ENCODE results near the gene EMC7. TPM values are rescaled to one million over a fixed set of nuclear protein-coding genes. Genes with fewer than 3 reads are reported as not detected.

The EMC7 gene
- polyA plus RNA-seq, 1 donor (not counting 4 experiments of a cell fraction or from before 2014, with no cell fraction given): 101 TPM

- Histone ChIP-seq H3K9ac (ENCODE audit: control insufficient read depth, extremely low read depth, insufficient read depth, low read length) (no peak overlapping the region), H3K79me2 (ENCODE audit: control insufficient read depth, insufficient read depth, low read length) (no peaks in the 10 kb centered on the region), H3K36me3 (ENCODE audit: control insufficient read depth in 2 of 2, extremely low read depth in 1 of 2, insufficient read depth in 2 of 2, low read length in 2 of 2) (no peaks in the 10 kb centered on the region), H3K9me1 (ENCODE audit: control insufficient read depth, extremely low read depth, insufficient read depth, low read length) (no peaks in the 10 kb centered on the region), H3K27me3 (ENCODE audit: control insufficient read depth, extremely low read depth, insufficient read depth, low read length) (no peaks in the 10 kb centered on the region), H3K4me1 (ENCODE audit: control insufficient read depth, extremely low read depth, insufficient read depth, low read length) (peaks cover 6% of the 10 kb centered on the region), H2AFZ (ENCODE audit: control insufficient read depth, low read length) (no peak overlapping the region), H3K4me3 (ENCODE audit: control insufficient read depth in 2 of 3, extremely low read depth in 1 of 3, insufficient read depth in 2 of 3, low read depth in 1 of 3, low read length in 3 of 3) (no peak overlapping the region), H3K27ac (ENCODE audit: control insufficient read depth, insufficient read depth, low read length) (no peak overlapping the region), H4K20me1 (ENCODE audit: control insufficient read depth, extremely low read depth, insufficient read depth, low read length) (no peaks in the 10 kb centered on the region), H3K4me2 (ENCODE audit: control insufficient read depth, extremely low read depth, insufficient read depth, low read depth, low read length) (no peak overlapping the region), H3K9me3 (ENCODE audit: control insufficient read depth, low read depth, low read length) (no peaks in the 10 kb centered on the region)
- dilution Hi-C loops (cut with MboI; ENCODE audit: extremely low pct_ligation_motif_present, low sequenced_read_pairs): no loop called here
- no peak for FAIRE-seq
- TF ChIP-seq CTCF (optimal IDR thresholded peaks at IDR 0.05 in 1 of 3, IDR thresholded peaks at IDR 0.05 in 1 of 3, conservative IDR thresholded peaks at IDR 0.05 in 1 of 3; ENCODE audit: extremely low read depth in 1 of 3, insufficient read depth in 2 of 3, low read length in 3 of 3) (no peak), EZH2 (IDR thresholded peaks at IDR 0.05; ENCODE audit: low read length) (no peak)
- no peak for DNase-seq (ENCODE audit: low read depth, low spot score)
Observed at GRCh38 chr15:34107315-34107714, 5.7 kb upstream of the EMC7 start.

- no peaks in the 10 kb centered on the region for H3K36me3 ChIP-seq (ENCODE audit: control insufficient read depth in 2 of 2, extremely low read depth in 1 of 2, insufficient read depth in 2 of 2, low read length in 2 of 2)
- H3K4me2 ChIP-seq (ENCODE audit: control insufficient read depth, extremely low read depth, insufficient read depth, low read depth, low read length): no peak overlapping the region
- H3K4me3 ChIP-seq (ENCODE audit: control insufficient read depth in 2 of 3, extremely low read depth in 1 of 3, insufficient read depth in 2 of 3, low read depth in 1 of 3, low read length in 3 of 3): no peak overlapping the region
- no peaks in the 10 kb centered on the region for H3K9me1 ChIP-seq (ENCODE audit: control insufficient read depth, extremely low read depth, insufficient read depth, low read length)
- no peak for TF ChIP-seq CTCF (optimal IDR thresholded peaks at IDR 0.05 in 1 of 3, IDR thresholded peaks at IDR 0.05 in 1 of 3, conservative IDR thresholded peaks at IDR 0.05 in 1 of 3; ENCODE audit: extremely low read depth in 1 of 3, insufficient read depth in 2 of 3, low read length in 3 of 3)
- no peak for TF ChIP-seq EZH2 (IDR thresholded peaks at IDR 0.05; ENCODE audit: low read length)
- peaks cover 2% of the 10 kb centered on the region for H3K79me2 ChIP-seq (ENCODE audit: control insufficient read depth, insufficient read depth, low read length)
- no peaks in the 10 kb centered on the region for H3K9me3 ChIP-seq (ENCODE audit: control insufficient read depth, low read depth, low read length)
- H3K9ac ChIP-seq (ENCODE audit: control insufficient read depth, extremely low read depth, insufficient read depth, low read length): no peak overlapping the region
- no peaks in the 10 kb centered on the region for H3K27me3 ChIP-seq (ENCODE audit: control insufficient read depth, extremely low read depth, insufficient read depth, low read length)
- H2AFZ ChIP-seq (ENCODE audit: control insufficient read depth, low read length): no peak overlapping the region
- H3K4me1 ChIP-seq (ENCODE audit: control insufficient read depth, extremely low read depth, insufficient read depth, low read length): peaks cover 6% of the 10 kb centered on the region
- no peak for DNase-seq (ENCODE audit: low read depth, low spot score)
- H4K20me1 ChIP-seq (ENCODE audit: control insufficient read depth, extremely low read depth, insufficient read depth, low read length): no peaks in the 10 kb centered on the region
- no peak overlapping the region for H3K27ac ChIP-seq (ENCODE audit: control insufficient read depth, insufficient read depth, low read length)
- no peak for FAIRE-seq
- dilution Hi-C loops (cut with MboI; ENCODE audit: extremely low pct_ligation_motif_present, low sequenced_read_pairs): no loop called here
Observed at GRCh38 chr15:34106423-34106822, 4.8 kb upstream of the EMC7 start.
